Airway epithelial cell (primary cell): ENCODE measurements around the gene FAT3. TPM values are rescaled to one million over a fixed set of nuclear protein-coding genes. Genes with fewer than 3 reads are reported as not detected.

Experiments
- total RNA-seq: library from RNA; depleted of rRNA; stranded (reverse); fragments of >200 nt; gene quantifications from 2 replicates; pipeline ENCODE4 v1.2.3, GENCODE V29; 2015

FAT3 gene
- under 0.01 TPM in 1 of 2 replicates, not detected in the other for total RNA-seq

GRCh38 chr11:92224407-92225124 is at the start of gene FAT3:
FAT3 (plus strand) TSS chr11:92224818; CDS start chr11:92352113, 127,295 bp downstream.

